B cell (primary cell): ENCODE data around the gene KIF26B. TPM values are rescaled to one million over a fixed set of nuclear protein-coding genes. Genes with fewer than 3 reads are reported as not detected.

Experiments
- ATAC-seq: fragments of 200-7000 bp; cut with Tn5 transposase; one replicate; pipeline ENCODE4 v1.10.0; 2021; ENCODE audit warnings: low read depth, mild to moderate bottlenecking, moderate number of reproducible peaks, moderate library complexity
- CTCF ChIA-PET: fragments of 350-600 bp; sonication (Branson Sonifier 250); formaldehyde crosslinking; loops from one replicate; lab custom pipeline; 2021; ENCODE audit warnings: antibody characterized with exemption, inconsistent platforms; lab: Charles Lee
- POLR2A ChIA-PET: fragments of 350-600 bp; sonication (Branson Sonifier 250); formaldehyde crosslinking; loops from one replicate; lab custom pipeline; 2021; ENCODE audit warnings: antibody characterized with exemption; lab: Charles Lee
- DNase-seq: peaks from one replicate; pipeline ENCODE4 v3.0.0; 2013
- H2AFZ ChIP-seq: 2 replicates; pipeline ENCODE4 v1.6.1; 2012; ENCODE audit warnings: mild to moderate bottlenecking, low read depth, low read length; ENCODE audit not compliant: insufficient read depth, poor library complexity, severe bottlenecking
- H3K27ac ChIP-seq, 2 donors: 1 replicate in 1 of 2; 2 replicates in 1 of 2; pipeline ENCODE4 v1.5.1; 2012 to 2013; ENCODE audit warnings: low read length in 2 of 2, mild to moderate bottlenecking in 2 of 2, moderate library complexity in 1 of 2
- H3K27me3 ChIP-seq, 4 experiments: fragments of 200-600 bp in 1 of 4; sonication (generic) in 1 of 4; replicated peaks in 1 of 4; 1 replicate in 2 of 4; 2 replicates in 2 of 4; pipeline versions ENCODE4 v1.6.1 to v1.7.0; 2013 to 2016; ENCODE audit warnings: low read length in 3 of 4, mild to moderate bottlenecking in 2 of 4, mixed read lengths in 1 of 4, moderate library complexity in 1 of 4; ENCODE audit not compliant: insufficient read depth in 4 of 4, control insufficient read depth in 3 of 4; ENCODE audit errors: control extremely low read depth in 1 of 4
- H3K36me3 ChIP-seq, 2 experiments: replicated peaks in 1 of 2; 1 replicate in 1 of 2; 2 replicates in 1 of 2; pipeline versions ENCODE4 v1.6.1 to v1.7.1; 2013; ENCODE audit warnings: low read length in 1 of 2; ENCODE audit not compliant: insufficient read depth in 2 of 2, control insufficient read depth in 1 of 2; ENCODE audit errors: control extremely low read depth in 1 of 2, extremely low read depth in 1 of 2
- H3K4me1 ChIP-seq, 2 donors: fragments of 200-600 bp in 1 of 2; sonication (generic) in 1 of 2; 1 replicate in 1 of 2; 2 replicates in 1 of 2; pipeline versions ENCODE4 v1.5.1 to v1.6.1; 2013 to 2017; ENCODE audit warnings: low read length in 2 of 2; ENCODE audit not compliant: control insufficient read depth in 2 of 2, insufficient read depth in 2 of 2
- H3K4me2 ChIP-seq: replicated peaks from 2 replicates; pipeline ENCODE3; 2012; ENCODE audit warnings: mild to moderate bottlenecking, low read depth, low read length; ENCODE audit not compliant: poor library complexity, severe bottlenecking
- H3K4me3 ChIP-seq, 5 experiments: fragments of 200-600 bp in 1 of 5; sonication (generic) in 1 of 5; 1 replicate in 3 of 5; 2 replicates in 2 of 5; pipeline versions ENCODE4 v1.5.1 to v1.7.0; 2011 to 2016; ENCODE audit warnings: low read length in 4 of 5, mild to moderate bottlenecking in 4 of 5, low read depth in 2 of 5, control low read depth in 1 of 5, moderate library complexity in 1 of 5; ENCODE audit not compliant: insufficient read depth in 1 of 5; ENCODE audit errors: control extremely low read depth in 1 of 5, extremely low read depth in 1 of 5
- H3K79me2 ChIP-seq: fragments of 200-600 bp; sonication (generic); one replicate; pipeline ENCODE4 v1.6.0; 2016; ENCODE audit warnings: low read length; ENCODE audit not compliant: control insufficient read depth, insufficient read depth
- H3K9ac ChIP-seq: fragments of 200-600 bp; sonication (generic); 2 replicates; pipeline ENCODE4 v1.6.1; 2017; ENCODE audit warnings: mild to moderate bottlenecking, low read length, moderate library complexity
- H3K9me3 ChIP-seq, 3 donors: one replicate each; pipeline versions ENCODE4 v1.6.1 to v1.7.1; 2013; ENCODE audit warnings: low read length in 2 of 3; ENCODE audit not compliant: control insufficient read depth in 2 of 3, insufficient read depth in 1 of 3; ENCODE audit errors: control extremely low read depth in 1 of 3
- H4K20me1 ChIP-seq: 2 replicates; pipeline ENCODE4 v1.6.0; 2012; ENCODE audit warnings: mild to moderate bottlenecking, low read length; ENCODE audit not compliant: insufficient read depth, control insufficient read depth, poor library complexity, severe bottlenecking
- H3K27ac Mint-ChIP-seq: one replicate; pipeline ENCODE4 v1.8.0; 2021; ENCODE audit warnings: mixed read lengths
- H3K27me3 Mint-ChIP-seq: one replicate; pipeline ENCODE4 v1.8.0; 2021; ENCODE audit warnings: mixed read lengths
- H3K4me1 Mint-ChIP-seq: one replicate; pipeline ENCODE4 v1.8.0; 2021; ENCODE audit warnings: mixed read lengths
- H3K4me3 Mint-ChIP-seq: one replicate; pipeline ENCODE4 v1.8.0; 2021; ENCODE audit warnings: mixed read lengths
- H3K9me3 Mint-ChIP-seq: one replicate; pipeline ENCODE4 v1.8.0; 2022; ENCODE audit warnings: mixed read lengths; ENCODE audit not compliant: insufficient read depth
- CTCF ChIP-seq: fragments of 200-600 bp; IDR thresholded peaks from one replicate; pipeline ENCODE4 v1.8.0; 2022; ENCODE audit warnings: antibody characterized with exemption, mild to moderate bottlenecking
- EZH2 ChIP-seq: IDR thresholded peaks from 2 replicates; pipeline ENCODE4 v1.6.1; 2012; ENCODE audit warnings: borderline replicate concordance, low read depth, mild to moderate bottlenecking, moderate library complexity, low read length; ENCODE audit not compliant: insufficient read depth, poor library complexity, severe bottlenecking
- WGBS: methylation state at CpG from one replicate; pipeline ENCODE4 v1.1.5; 2013; ENCODE audit warnings: missing lambda C conversion rate; ENCODE audit not compliant: insufficient coverage; 5-methylcytosine and 5-hydroxymethylcytosine counted together
- intact Hi-C: fragments of 100-400 bp; cut with micrococcal nuclease; formaldehyde crosslinking; loops from one replicate; pipeline ENCODE4 v1.10.0; 2022
- polyA plus RNA-seq: library from polyadenylated mRNA; depleted of rRNA; stranded (reverse); fragments of >200 nt; gene quantifications from 2 replicates; pipeline ENCODE4 v1.2.3, GENCODE V29; 2012
- total RNA-seq, 2 donors: library from RNA; stranded (reverse); fragments of 120-200 nt in 1 of 2; gene quantifications; 1 replicate in 1 of 2; 2 replicates in 1 of 2; pipeline versions ENCODE4 v1.2.3 to v1.2.4, GENCODE V29; 2013 to 2022

The KIF26B gene
- total and polyA plus RNA-seq, 2 donors (not counting 1 experiment from before 2014, with no cell fraction given), result 0.62 TPM; not detected in 1

DNA sequence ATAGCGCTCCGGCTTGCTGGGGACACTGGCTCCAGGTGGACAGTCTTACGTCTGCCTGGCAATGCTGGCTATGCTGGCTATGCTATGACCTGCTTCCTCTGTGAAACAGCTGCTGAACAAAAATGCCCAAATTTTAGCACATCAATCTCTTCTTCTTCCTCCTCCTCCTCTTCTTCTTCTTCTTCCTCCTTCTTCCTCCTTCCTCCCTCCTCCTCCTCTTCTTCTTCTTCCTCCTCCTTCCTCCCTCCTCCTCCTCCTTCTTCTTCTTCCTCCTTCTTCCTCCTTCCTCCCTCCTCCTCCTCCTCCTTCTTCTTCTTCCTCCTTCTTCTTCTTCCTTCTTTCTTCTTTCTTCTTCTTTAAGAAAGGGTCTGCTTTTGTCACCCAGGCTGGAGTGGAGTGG is 401.3 kb downstream of the KIF26B start:
- Histone ChIP-seq H3K27ac (no peak overlapping the region), H3K4me3 (no peak overlapping the region), H3K36me3 (no peaks in the 10 kb centered on the region), H3K9ac (no peak overlapping the region), H3K27me3 (no peaks in the 10 kb centered on the region), H3K4me1 (no peaks in the 10 kb centered on the region), H3K4me2 (no peak overlapping the region), H2AFZ (no peak overlapping the region), H3K79me2 (no peaks in the 10 kb centered on the region), H4K20me1 (no peaks in the 10 kb centered on the region), H3K9me3 (peaks cover 0 to 9% (median 0%) of the 10 kb centered on the region in 3 donors)
- ATAC-seq (no peak), DNase-seq (no peak)
- 95% methylated on average over 3 of the region's 3 CpGs for WGBS
- H3K9me3 Mint-ChIP-seq, result no peaks in the 10 kb centered on the region
- H3K4me3 Mint-ChIP-seq, result no peak overlapping the region
- peaks cover 12% of the 10 kb centered on the region for H3K27me3 Mint-ChIP-seq
- POLR2A ChIA-PET, result no interaction called here
- intact Hi-C loops, result no loop called here
- CTCF ChIA-PET, result no interaction called here
- TF ChIP-seq CTCF (no peak), EZH2 (no peak)
- H3K4me1 Mint-ChIP-seq, result no peaks in the 10 kb centered on the region
- no peak overlapping the region for H3K27ac Mint-ChIP-seq

DNA sequence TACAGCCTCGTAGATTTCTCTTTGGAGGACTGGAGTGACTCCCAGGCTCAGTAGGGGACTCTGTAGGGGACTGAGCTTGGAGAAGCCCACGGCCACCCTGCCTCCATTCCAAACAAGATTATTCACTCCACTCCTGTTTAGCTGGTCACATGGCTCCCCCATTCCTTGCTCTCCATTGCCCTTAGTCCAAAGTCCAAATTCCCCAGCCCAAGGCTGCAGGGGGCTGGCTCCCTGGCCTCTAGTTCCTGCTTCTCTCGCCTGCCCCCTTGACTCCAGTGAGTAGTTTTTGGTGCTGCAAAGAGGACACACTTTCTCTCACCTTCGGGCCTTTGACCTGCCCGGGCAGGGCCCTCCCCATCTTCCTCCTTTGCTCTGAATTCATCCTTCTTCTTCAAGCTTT is 403.3 kb downstream of the KIF26B start:
- no peak overlapping the region for H3K4me2 ChIP-seq
- Mint-ChIP-seq H3K4me1 (no peaks in the 10 kb centered on the region), H3K4me3 (no peak overlapping the region), H3K27ac (no peak overlapping the region), H3K9me3 (no peaks in the 10 kb centered on the region), H3K27me3 (peaks cover 12% of the 10 kb centered on the region)
- H4K20me1 ChIP-seq, result no peaks in the 10 kb centered on the region
- no peak overlapping the region for H2AFZ ChIP-seq
- no peak overlapping the region for H3K27ac ChIP-seq
- no peak for TF ChIP-seq CTCF
- TF ChIP-seq EZH2, result no peak
- no peak for ATAC-seq
- POLR2A ChIA-PET, result no interaction called here
- no peaks in the 10 kb centered on the region for H3K9me3 ChIP-seq
- no peak overlapping the region for H3K9ac ChIP-seq
- intact Hi-C loops, result no loop called here
- no peak for DNase-seq
- no peaks in the 10 kb centered on the region for H3K27me3 ChIP-seq
- no peaks in the 10 kb centered on the region for H3K4me1 ChIP-seq
- no peak overlapping the region for H3K4me3 ChIP-seq
- no peaks in the 10 kb centered on the region for H3K79me2 ChIP-seq
- CTCF ChIA-PET, result no interaction called here
- 96% methylated on average over 4 of the region's 5 CpGs for WGBS
- H3K36me3 ChIP-seq, result no peaks in the 10 kb centered on the region
